ENCODE measurements around the gene LRRC1.

Gene LRRC1

GRCh38 chr6:53878808-53879207 lies 84.0 kb downstream of the LRRC1 start:
- DNase-seq (ENCODE audit: low spot score) = no peak

GRCh38 chr6:53879608-53880007 lies 84.8 kb downstream of the LRRC1 start:
- DNase-seq (ENCODE audit: low spot score) = no peak

GRCh38 chr6:53887316-53887715 lies 92.5 kb downstream of the LRRC1 start:
- no peak for DNase-seq (ENCODE audit: low spot score)

- DNase-seq (ENCODE audit: low spot score) = no peak
Measured at GRCh38 chr6:53888931-53889330, 94.1 kb downstream of the LRRC1 start.

- DNase-seq (ENCODE audit: low spot score) = no peak
Measured at GRCh38 chr6:53889365-53889764, 94.6 kb downstream of the LRRC1 start.

GRCh38 chr6:53892707-53893106 lies 97.9 kb downstream of the LRRC1 start:
- no peak for DNase-seq (ENCODE audit: low spot score)

GRCh38 chr6:53894091-53894490 lies 99.3 kb downstream of the LRRC1 start:
- DNase-seq (ENCODE audit: low spot score) = no peak

- DNase-seq (ENCODE audit: low spot score) = no peak
Measured at GRCh38 chr6:53896196-53896595, 101.4 kb downstream of the LRRC1 start.

- no peak for DNase-seq (ENCODE audit: low spot score)
Measured at GRCh38 chr6:53898026-53898795, 103.4 kb downstream of the LRRC1 start.

- DNase-seq (ENCODE audit: low spot score) = no peak
Measured at GRCh38 chr6:53899512-53899911, 104.7 kb downstream of the LRRC1 start.

- DNase-seq (ENCODE audit: low spot score) = no peak
Measured at GRCh38 chr6:53903357-53903756, 108.6 kb downstream of the LRRC1 start.

GRCh38 chr6:53906103-53906502 lies 111.3 kb downstream of the LRRC1 start:
- DNase-seq (ENCODE audit: low spot score) = no peak

- DNase-seq (ENCODE audit: low spot score) = no peak
Measured at GRCh38 chr6:53906842-53907241, 112.0 kb downstream of the LRRC1 start.

- no peak for DNase-seq (ENCODE audit: low spot score)
Measured at GRCh38 chr6:53910834-53911233, 116.0 kb downstream of the LRRC1 start.

GRCh38 chr6:53912661-53913060 lies 117.9 kb downstream of the LRRC1 start:
- DNase-seq (ENCODE audit: low spot score) = no peak

GRCh38 chr6:53913286-53913685 lies 118.5 kb downstream of the LRRC1 start:
- DNase-seq (ENCODE audit: low spot score) = no peak

- DNase-seq (ENCODE audit: low spot score) = no peak
Measured at GRCh38 chr6:53915026-53915691, 120.4 kb downstream of the LRRC1 start.

GRCh38 chr6:53916804-53917463 lies 122.1 kb downstream of the LRRC1 start:
- no peak for DNase-seq (ENCODE audit: low spot score)

- DNase-seq (ENCODE audit: low spot score) = no peak
Measured at GRCh38 chr6:53917464-53917842, 122.6 kb downstream of the LRRC1 start.

GRCh38 chr6:53918854-53919510 lies 124.2 kb downstream of the LRRC1 start:
- DNase-seq (ENCODE audit: low spot score) = no peak

GRCh38 chr6:53919881-53920360 lies 125.1 kb downstream of the LRRC1 start:
- DNase-seq (ENCODE audit: low spot score) = no peak

GRCh38 chr6:53920881-53921280 lies 126.1 kb downstream of the LRRC1 start:
- DNase-seq (ENCODE audit: low spot score) = no peak

All from SK-N-DZ (cell line).